Neural progenitor cell (in vitro differentiated cells): ENCODE measurements around the gene CDK13. TPM values are rescaled to one million over a fixed set of nuclear protein-coding genes. Genes with fewer than 3 reads are reported as not detected.

Experiments used
- DNase-seq: peaks from one replicate; pipeline ENCODE4 v3.0.0-alpha.2; 2016; ENCODE audit warnings: low spot score
- H2AFZ ChIP-seq: fragments of 200-600 bp; sonication (generic); replicated peaks from 2 replicates; pipeline ENCODE4 v1.6.1; 2016; ENCODE audit warnings: antibody characterized with exemption
- H3F3A ChIP-seq: fragments of 200-600 bp; sonication (generic); 2 replicates; pipeline ENCODE4 v1.6.1; 2016; ENCODE audit warnings: antibody characterized with exemption, low read depth
- H3K27ac ChIP-seq: fragments of 200-600 bp; sonication (generic); 2 replicates; pipeline ENCODE4 v1.5.1; 2016; ENCODE audit warnings: mild to moderate bottlenecking
- H3K27me3 ChIP-seq: fragments of 200-600 bp; sonication (generic); 2 replicates; pipeline ENCODE4 v1.6.1; 2016; ENCODE audit warnings: mild to moderate bottlenecking, moderate library complexity
- H3K36me3 ChIP-seq: fragments of 200-600 bp; sonication (generic); 2 replicates; pipeline ENCODE4 v1.5.1; 2016
- H3K4me1 ChIP-seq: fragments of 200-600 bp; sonication (generic); 2 replicates; pipeline ENCODE4 v1.6.1; 2016; ENCODE audit warnings: mixed run types
- H3K4me2 ChIP-seq: fragments of 200-600 bp; sonication (generic); 2 replicates; pipeline ENCODE4 v1.6.1; 2016
- H3K4me3 ChIP-seq: fragments of 200-600 bp; sonication (generic); 2 replicates; pipeline ENCODE4 v1.5.1; 2016
- H3K79me2 ChIP-seq: fragments of 200-600 bp; sonication (generic); 2 replicates; pipeline ENCODE4 v1.6.1; 2016; ENCODE audit warnings: low read depth
- H3K9ac ChIP-seq: fragments of 200-600 bp; sonication (generic); 2 replicates; pipeline ENCODE4 v1.6.1; 2016
- H3K9me3 ChIP-seq: fragments of 200-600 bp; sonication (generic); 2 replicates; pipeline ENCODE4 v1.5.1; 2016; ENCODE audit warnings: low read depth
- H4K20me1 ChIP-seq: fragments of 200-600 bp; sonication (generic); 2 replicates; pipeline ENCODE4 v1.6.1; 2016; ENCODE audit warnings: low read depth
- H3K27ac Mint-ChIP-seq: 3 replicates; pipeline ENCODE4 v1.8.0; 2021; ENCODE audit warnings: mixed read lengths
- H3K27me3 Mint-ChIP-seq: 2 replicates; pipeline ENCODE4 v1.8.0; 2022; ENCODE audit warnings: low read depth, mild to moderate bottlenecking, inconsistent platforms, moderate library complexity, mixed read lengths; ENCODE audit not compliant: insufficient read depth
- H3K36me3 Mint-ChIP-seq: 3 replicates; pipeline ENCODE4 v1.8.0; 2021; ENCODE audit warnings: mixed read lengths
- H3K4me1 Mint-ChIP-seq: 3 replicates; pipeline ENCODE4 v1.8.0; 2021; ENCODE audit warnings: mixed read lengths
- H3K4me3 Mint-ChIP-seq: 3 replicates; pipeline ENCODE4 v1.8.0; 2021; ENCODE audit warnings: mild to moderate bottlenecking, moderate library complexity, mixed read lengths
- H3K9me3 Mint-ChIP-seq: 3 replicates; pipeline ENCODE4 v1.8.0; 2020; ENCODE audit warnings: mixed read lengths
- CTCF ChIP-seq: fragments of 200-600 bp; sonication (generic); IDR thresholded peaks from 2 replicates; pipeline ENCODE4 v1.5.1; 2017; ENCODE audit warnings: antibody characterized with exemption, mild to moderate bottlenecking
- EZH2 ChIP-seq: fragments of 200-600 bp; sonication (generic); IDR thresholded peaks from 2 replicates; pipeline ENCODE4 v1.6.1; 2017; ENCODE audit warnings: antibody characterized with exemption, mild to moderate bottlenecking, moderate library complexity
- EZH2phosphoT487 ChIP-seq: fragments of 200-600 bp; sonication (generic); IDR thresholded peaks from 2 replicates; pipeline ENCODE4 v1.6.1; 2017; ENCODE audit warnings: antibody characterized with exemption
- total RNA-seq: library from RNA; depleted of rRNA; stranded (reverse); fragments of >200 nt; gene quantifications from 2 replicates; pipeline ENCODE4 v1.2.3, GENCODE V29; 2015; ENCODE audit warnings: low replicate concordance

The CDK13 gene
- total RNA-seq, 1 donor from 2014 or later: 75.5 TPM

- TF ChIP-seq EZH2phosphoT487 (no peak), CTCF (no peak), EZH2 (no peak)
Measured at GRCh38 chr7:40097728-40098127, 147.7 kb downstream of the CDK13 start.

DNA sequence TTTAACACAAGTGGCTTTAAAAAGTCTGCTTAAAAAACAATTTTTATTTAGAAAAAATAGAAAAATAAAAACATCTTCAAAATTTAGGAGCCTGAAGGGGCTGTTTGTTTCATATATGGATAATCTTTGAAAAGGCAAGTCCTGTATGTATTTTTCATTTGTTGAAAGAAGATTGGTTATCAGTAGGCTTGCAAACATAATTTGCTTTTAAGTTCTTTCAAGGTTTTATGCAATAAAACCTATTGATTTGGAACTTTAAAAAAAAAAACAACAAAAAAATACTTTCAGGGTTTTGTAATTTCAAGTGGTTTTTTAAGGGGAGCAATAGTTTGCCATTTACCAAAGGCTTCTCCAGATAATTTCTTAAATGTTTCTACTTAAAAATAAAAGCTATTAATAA is 148.8 kb downstream of the CDK13 start:
- H3K27ac ChIP-seq: no peak overlapping the region

More at GRCh38 chr7:40097728-40098127, 147.7 kb downstream of the CDK13 start:
- H3K4me2 ChIP-seq: no peak overlapping the region
- H3K9ac ChIP-seq: no peak overlapping the region
- no peaks in the 10 kb centered on the region for H4K20me1 ChIP-seq
- Mint-ChIP-seq H3K27me3 (no peaks in the 10 kb centered on the region), H3K4me3 (no peak overlapping the region), H3K4me1 (peaks cover 3% of the 10 kb centered on the region), H3K36me3 (peaks cover 10% of the 10 kb centered on the region), H3K9me3 (no peaks in the 10 kb centered on the region), H3K27ac (no peak overlapping the region)
- no peaks in the 10 kb centered on the region for H3K36me3 ChIP-seq
- peaks cover 4% of the 10 kb centered on the region for H3F3A ChIP-seq
- H3K27me3 ChIP-seq: no peaks in the 10 kb centered on the region
- H3K4me3 ChIP-seq: no peak overlapping the region
- DNase-seq: no peak
- peak overlapping the region; percentile 19 for H3K27ac ChIP-seq
- no peaks in the 10 kb centered on the region for H3K9me3 ChIP-seq
- no peaks in the 10 kb centered on the region for H3K4me1 ChIP-seq
- H2AFZ ChIP-seq: no peak overlapping the region
- no peaks in the 10 kb centered on the region for H3K79me2 ChIP-seq

DNA sequence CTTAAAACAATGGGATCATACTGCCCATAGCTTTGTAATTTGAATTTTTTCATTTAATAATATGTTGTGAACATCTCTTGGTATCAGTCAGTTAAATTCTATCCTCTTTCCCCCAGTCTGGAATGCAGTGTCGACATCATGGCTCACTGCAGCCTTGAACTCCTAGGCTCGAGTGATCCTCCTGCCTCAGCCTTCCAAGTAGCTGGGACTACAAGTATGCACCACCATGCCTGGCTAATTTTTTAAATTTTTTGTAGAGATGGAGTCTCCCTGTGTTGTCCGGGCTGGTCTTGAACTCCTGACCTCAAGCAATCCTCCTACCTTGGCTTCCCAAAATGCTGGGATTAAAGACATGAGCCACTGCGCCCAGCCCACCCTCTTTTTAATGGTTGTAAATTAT is 149.8 kb downstream of the CDK13 start:
- Histone ChIP-seq H3F3A (peaks cover 4% of the 10 kb centered on the region), H3K9ac (no peak overlapping the region), H3K4me3 (no peak overlapping the region), H3K79me2 (no peaks in the 10 kb centered on the region), H3K27me3 (no peaks in the 10 kb centered on the region), H3K27ac (no peak overlapping the region), H3K36me3 (no peaks in the 10 kb centered on the region), H3K9me3 (no peaks in the 10 kb centered on the region), H2AFZ (no peak overlapping the region), H3K4me2 (no peak overlapping the region), H4K20me1 (no peaks in the 10 kb centered on the region), H3K4me1 (no peaks in the 10 kb centered on the region)
- Mint-ChIP-seq H3K27me3 (no peaks in the 10 kb centered on the region), H3K4me3 (no peak overlapping the region), H3K4me1 (peaks cover 3% of the 10 kb centered on the region), H3K9me3 (no peaks in the 10 kb centered on the region), H3K27ac (no peak overlapping the region), H3K36me3 (no peaks in the 10 kb centered on the region)
- TF ChIP-seq CTCF: no peak
- no peak for TF ChIP-seq EZH2phosphoT487
- TF ChIP-seq EZH2: no peak
- DNase-seq: no peak

More for the DNA sequence above, 148.8 kb downstream of the CDK13 start:
- Mint-ChIP-seq H3K9me3 (no peaks in the 10 kb centered on the region), H3K27ac (no peak overlapping the region), H3K4me1 (peaks cover 3% of the 10 kb centered on the region), H3K36me3 (peaks cover 5% of the 10 kb centered on the region), H3K27me3 (no peaks in the 10 kb centered on the region), H3K4me3 (no peak overlapping the region)
- no peaks in the 10 kb centered on the region for H3K27me3 ChIP-seq
- peaks cover 4% of the 10 kb centered on the region for H3F3A ChIP-seq
- H2AFZ ChIP-seq: no peak overlapping the region
- no peak for DNase-seq
- no peak overlapping the region for H3K4me3 ChIP-seq
- no peaks in the 10 kb centered on the region for H3K4me1 ChIP-seq
- no peak overlapping the region for H3K4me2 ChIP-seq
- H3K36me3 ChIP-seq: no peaks in the 10 kb centered on the region
- H3K9ac ChIP-seq: no peak overlapping the region
- TF ChIP-seq CTCF (no peak), EZH2phosphoT487 (no peak), EZH2 (no peak)
- H4K20me1 ChIP-seq: no peaks in the 10 kb centered on the region
- H3K79me2 ChIP-seq: no peaks in the 10 kb centered on the region
- no peaks in the 10 kb centered on the region for H3K9me3 ChIP-seq
